GM12878 (cell line): ENCODE results near the gene PLXNA4.

Experiments
- BCL11A ChIP-seq: IDR thresholded peaks from 2 replicates; pipeline ENCODE4 v1.6.1; 2011; ENCODE audit warnings: low read depth, low read length
- CHD2 ChIP-seq: IDR thresholded peaks from 2 replicates; pipeline ENCODE4 v1.6.1; 2011; ENCODE audit warnings: low read depth, low read length, improper control_type of control experiment, borderline replicate concordance
- ELK1 ChIP-seq: IDR thresholded peaks from 2 replicates; pipeline ENCODE4 v1.6.1; 2012; ENCODE audit warnings: low read depth, low read length, improper control_type of control experiment
- EZH2 ChIP-seq: IDR thresholded peaks from 2 replicates; pipeline ENCODE4 v1.6.1; 2012; ENCODE audit warnings: low read depth, mild to moderate bottlenecking, control low read depth, inconsistent platforms, low read length, borderline replicate concordance; ENCODE audit not compliant: control insufficient read depth
- HDAC2 ChIP-seq: fragments of 200-600 bp; sonication (generic); IDR thresholded peaks from 2 replicates; pipeline ENCODE4 v1.6.1; 2017
- KDM1A ChIP-seq: fragments of 200-600 bp; sonication (generic); IDR thresholded peaks from 2 replicates; pipeline ENCODE4 v1.6.1; 2016; ENCODE audit warnings: borderline replicate concordance
- PML ChIP-seq: IDR thresholded peaks from 2 replicates; pipeline ENCODE4 v1.6.1; 2012; ENCODE audit warnings: low read length, inconsistent platforms
- POLR2A ChIP-seq: IDR thresholded peaks from 2 replicates; pipeline ENCODE4 v1.6.1; 2011; ENCODE audit warnings: low read depth, mild to moderate bottlenecking, low read length
- RUNX3 ChIP-seq: IDR thresholded peaks from 2 replicates; pipeline ENCODE4 v1.6.1; 2012; ENCODE audit warnings: low read length, inconsistent platforms
- SMAD1 ChIP-seq: fragments of 450-650 bp; IDR thresholded peaks from 2 replicates; pipeline ENCODE4 v1.6.1; 2018; ENCODE audit warnings: mild to moderate bottlenecking, low read depth; ENCODE audit not compliant: partially characterized antibody
- TF ChIP-seq, protein P1 (sequence below), 3 experiments: IDR thresholded peaks in 2 of 3; conservative IDR thresholded peaks in 1 of 3; 2 replicates each; pipeline ENCODE4 v1.5.1; 2011; ENCODE audit warnings: low read depth in 3 of 3, low read length in 3 of 3, mild to moderate bottlenecking in 3 of 3, control low read depth in 2 of 3, moderate library complexity in 2 of 3, inconsistent platforms in 1 of 3, mixed read lengths in 1 of 3; ENCODE audit not compliant: control insufficient read depth in 2 of 3, insufficient read depth in 1 of 3; ENCODE audit errors: extremely low read depth in 1 of 3
- TF ChIP-seq, protein P2 (sequence below): IDR thresholded peaks from 2 replicates; pipeline ENCODE4 v1.6.1; 2011; ENCODE audit warnings: low read depth, mild to moderate bottlenecking, low read length, moderate library complexity, borderline replicate concordance; ENCODE audit errors: extremely low read depth

DNA sequence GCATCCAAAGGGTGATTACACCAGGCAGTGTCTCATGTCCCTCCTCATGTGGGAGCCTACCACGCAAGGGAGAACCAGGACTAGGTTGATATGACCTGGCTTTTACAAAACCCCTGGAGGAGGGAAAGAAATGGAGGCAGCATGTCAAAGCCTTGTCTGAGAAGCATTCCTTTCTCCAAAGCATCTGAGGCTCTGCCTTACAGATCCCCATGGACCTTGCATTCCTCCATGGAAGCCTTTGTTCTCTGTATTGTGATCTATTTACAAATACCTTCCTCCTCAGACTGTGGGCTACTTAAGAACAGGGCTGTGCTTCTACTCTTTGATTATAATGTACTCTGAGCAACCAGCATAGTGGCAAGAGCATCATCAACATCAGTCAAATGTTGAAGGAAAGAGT is 197.0 kb downstream of the PLXNA4 start:
- TF ChIP-seq, protein P1, sequence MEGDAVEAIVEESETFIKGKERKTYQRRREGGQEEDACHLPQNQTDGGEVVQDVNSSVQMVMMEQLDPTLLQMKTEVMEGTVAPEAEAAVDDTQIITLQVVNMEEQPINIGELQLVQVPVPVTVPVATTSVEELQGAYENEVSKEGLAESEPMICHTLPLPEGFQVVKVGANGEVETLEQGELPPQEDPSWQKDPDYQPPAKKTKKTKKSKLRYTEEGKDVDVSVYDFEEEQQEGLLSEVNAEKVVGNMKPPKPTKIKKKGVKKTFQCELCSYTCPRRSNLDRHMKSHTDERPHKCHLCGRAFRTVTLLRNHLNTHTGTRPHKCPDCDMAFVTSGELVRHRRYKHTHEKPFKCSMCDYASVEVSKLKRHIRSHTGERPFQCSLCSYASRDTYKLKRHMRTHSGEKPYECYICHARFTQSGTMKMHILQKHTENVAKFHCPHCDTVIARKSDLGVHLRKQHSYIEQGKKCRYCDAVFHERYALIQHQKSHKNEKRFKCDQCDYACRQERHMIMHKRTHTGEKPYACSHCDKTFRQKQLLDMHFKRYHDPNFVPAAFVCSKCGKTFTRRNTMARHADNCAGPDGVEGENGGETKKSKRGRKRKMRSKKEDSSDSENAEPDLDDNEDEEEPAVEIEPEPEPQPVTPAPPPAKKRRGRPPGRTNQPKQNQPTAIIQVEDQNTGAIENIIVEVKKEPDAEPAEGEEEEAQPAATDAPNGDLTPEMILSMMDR (IDR thresholded peaks at IDR 0.05 in 2 of 3, conservative IDR thresholded peaks at IDR 0.05 in 1 of 3; ENCODE audit: control insufficient read depth in 2 of 3, extremely low read depth in 1 of 3, insufficient read depth in 1 of 3, low read depth in 3 of 3, low read length in 3 of 3), result no peak
- TF ChIP-seq CHD2 (no peak), BCL11A (no peak), ELK1 (no peak), HDAC2 (no peak), RUNX3 (no peak), SMAD1 (no peak), POLR2A (no peak), PML (no peak), KDM1A (no peak), EZH2 (no peak)
- TF ChIP-seq, protein P2, sequence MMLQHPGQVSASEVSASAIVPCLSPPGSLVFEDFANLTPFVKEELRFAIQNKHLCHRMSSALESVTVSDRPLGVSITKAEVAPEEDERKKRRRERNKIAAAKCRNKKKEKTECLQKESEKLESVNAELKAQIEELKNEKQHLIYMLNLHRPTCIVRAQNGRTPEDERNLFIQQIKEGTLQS, result no peak
